HG03439 (cell line): ENCODE measurements around the gene MFSD11.
"Not testable (repeated sequence)": the region's sequence is repeated elsewhere in the genome, so short reads cannot be mapped to it uniquely, and the experiment has no call there.

Experiments
- ATAC-seq: cut with Tn5 transposase; IDR thresholded peaks from one replicate; pipeline ENCODE4 v1.9.1; 2021; ENCODE audit warnings: mild to moderate bottlenecking, moderate library complexity; ENCODE audit not compliant: unreplicated experiment

Gene MFSD11

GRCh38 chr17:76726231-76726775 is 11.6 kb upstream of the MFSD11 start, which contains the start of gene JMJD6:
JMJD6 (minus strand) TSS chr17:76726606; CDS start chr17:76726475, 131 bp downstream.
- peak; percentile 65 for ATAC-seq

- peak; percentile 66 for ATAC-seq
These were observed 10.9 kb upstream of the MFSD11 start, which contains the start of gene METTL23 for GRCh38 chr17:76726776-76727718. METTL23 (plus strand) TSS chr17:76726839; CDS start chr17:76729711, 2,872 bp downstream.

GRCh38 chr17:76727745-76728456 is 10.0 kb upstream of the MFSD11 start:
- no peak for ATAC-seq

DNA sequence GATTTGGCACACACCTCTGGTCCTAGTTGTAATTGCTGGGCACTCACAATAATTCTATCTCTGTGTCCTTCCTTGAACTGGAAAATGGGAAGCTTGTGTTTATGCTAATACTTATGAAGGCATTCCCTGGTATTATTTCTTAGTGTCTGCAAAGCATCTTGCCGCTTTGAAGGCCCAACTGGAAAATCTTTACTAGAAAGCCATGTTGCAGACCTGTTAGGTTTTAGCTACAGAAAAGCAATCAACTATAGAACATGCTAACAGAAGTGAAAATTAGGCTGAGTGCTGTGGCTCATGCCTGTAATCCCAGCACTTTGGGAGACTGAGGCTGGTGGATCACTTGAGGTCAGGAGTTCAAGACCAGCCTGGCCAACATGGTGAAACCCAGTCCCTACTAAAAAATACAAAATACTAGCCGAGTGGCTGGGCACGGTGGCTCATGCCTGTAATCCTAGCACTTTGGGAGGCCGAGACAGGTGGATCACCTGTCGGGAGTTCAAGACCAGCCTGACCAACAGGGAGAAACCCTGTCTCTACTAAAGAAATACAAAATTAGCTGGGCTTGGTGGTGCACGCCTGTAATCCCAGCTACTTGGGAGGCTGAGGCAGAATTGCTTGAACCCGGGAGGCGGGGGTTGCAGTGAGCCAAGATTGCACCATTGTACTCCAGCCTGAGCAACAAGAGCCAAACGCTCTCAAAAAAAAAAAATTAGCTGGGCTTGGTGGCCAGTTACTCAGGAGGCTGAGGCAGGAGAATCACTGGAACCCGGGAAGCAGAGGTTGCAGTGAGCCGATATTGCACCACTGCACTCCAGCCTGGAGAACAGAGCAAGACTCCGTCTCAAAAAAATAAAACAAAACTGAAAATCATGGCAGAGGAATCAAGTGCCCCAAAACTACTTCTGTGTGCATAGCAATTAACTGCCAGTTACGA is 5.9 kb upstream of the MFSD11 start:
- ATAC-seq: not testable (repeated sequence)

- ATAC-seq: no peak
These were observed 4.9 kb upstream of the MFSD11 start for GRCh38 chr17:76732734-76733617.

DNA sequence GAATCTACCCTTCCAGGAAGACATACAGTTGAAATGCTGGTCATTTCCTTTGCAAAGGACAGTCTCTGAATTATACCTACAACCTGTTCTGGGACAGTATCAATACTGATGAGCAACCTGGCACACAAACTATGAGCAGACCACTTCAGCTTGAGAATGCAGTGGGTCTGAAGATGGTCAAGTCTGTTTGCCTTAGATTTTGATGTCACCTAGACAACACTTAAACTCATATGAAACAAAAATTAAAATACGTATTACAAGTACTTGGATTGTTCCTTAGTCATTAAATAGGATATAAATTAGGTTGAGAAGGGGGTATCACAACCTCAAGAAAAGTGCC is 4.3 kb upstream of the MFSD11 start:
- no peak for ATAC-seq

DNA sequence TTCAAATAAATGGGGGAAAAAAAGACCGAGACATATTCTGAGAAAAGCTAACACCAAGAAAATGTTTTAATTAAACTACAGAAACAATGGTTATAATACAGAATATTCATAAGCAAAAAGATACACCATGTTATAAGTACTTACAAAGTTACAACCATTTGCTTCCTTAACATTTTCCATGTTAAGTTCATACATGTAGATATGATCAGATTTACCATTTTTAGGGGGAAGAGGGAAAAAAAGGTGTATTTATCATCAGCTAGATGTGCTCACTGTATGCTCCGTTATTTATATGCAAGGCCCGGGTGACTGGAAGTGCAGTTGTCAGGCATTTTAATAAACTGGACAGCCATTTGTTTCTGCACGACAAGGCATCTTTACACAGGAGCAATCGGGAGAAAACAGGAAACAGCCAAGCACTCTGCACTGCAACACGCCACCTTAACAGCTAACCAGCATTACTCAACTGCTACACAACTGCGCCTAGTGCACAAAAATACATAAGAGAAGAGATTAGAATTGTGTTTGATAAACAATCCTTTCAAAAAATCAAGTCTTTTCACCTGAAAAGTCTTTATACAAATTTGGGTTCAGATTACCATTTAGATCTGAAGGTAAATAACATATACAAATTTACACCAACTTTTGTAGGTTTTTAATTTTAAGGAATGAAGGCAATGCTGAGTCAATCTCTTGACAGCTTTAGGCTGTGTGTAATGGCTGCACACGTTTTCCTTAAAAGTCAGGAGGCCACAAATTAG is 3.7 kb upstream of the MFSD11 start:
- no peak for ATAC-seq

DNA sequence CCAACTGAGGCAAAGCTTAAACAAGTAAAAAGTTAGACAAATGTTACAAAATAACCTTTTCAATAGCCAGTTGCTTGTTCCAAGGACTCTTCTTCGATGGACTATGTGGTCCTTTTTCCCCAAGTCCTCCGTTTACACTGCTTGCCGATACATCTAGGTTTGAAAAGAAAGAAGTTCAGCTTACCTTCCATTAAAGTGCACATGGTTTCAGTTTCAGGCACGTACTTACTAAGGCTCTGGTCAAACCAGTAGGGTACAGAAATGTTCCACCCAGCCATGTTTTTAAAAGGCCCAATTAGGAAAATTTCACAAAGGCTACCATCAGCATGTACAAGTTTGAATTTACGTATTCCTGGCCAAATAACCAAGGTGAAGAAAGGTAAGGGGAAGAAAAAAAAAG is 2.9 kb upstream of the MFSD11 start:
- no peak for ATAC-seq

DNA sequence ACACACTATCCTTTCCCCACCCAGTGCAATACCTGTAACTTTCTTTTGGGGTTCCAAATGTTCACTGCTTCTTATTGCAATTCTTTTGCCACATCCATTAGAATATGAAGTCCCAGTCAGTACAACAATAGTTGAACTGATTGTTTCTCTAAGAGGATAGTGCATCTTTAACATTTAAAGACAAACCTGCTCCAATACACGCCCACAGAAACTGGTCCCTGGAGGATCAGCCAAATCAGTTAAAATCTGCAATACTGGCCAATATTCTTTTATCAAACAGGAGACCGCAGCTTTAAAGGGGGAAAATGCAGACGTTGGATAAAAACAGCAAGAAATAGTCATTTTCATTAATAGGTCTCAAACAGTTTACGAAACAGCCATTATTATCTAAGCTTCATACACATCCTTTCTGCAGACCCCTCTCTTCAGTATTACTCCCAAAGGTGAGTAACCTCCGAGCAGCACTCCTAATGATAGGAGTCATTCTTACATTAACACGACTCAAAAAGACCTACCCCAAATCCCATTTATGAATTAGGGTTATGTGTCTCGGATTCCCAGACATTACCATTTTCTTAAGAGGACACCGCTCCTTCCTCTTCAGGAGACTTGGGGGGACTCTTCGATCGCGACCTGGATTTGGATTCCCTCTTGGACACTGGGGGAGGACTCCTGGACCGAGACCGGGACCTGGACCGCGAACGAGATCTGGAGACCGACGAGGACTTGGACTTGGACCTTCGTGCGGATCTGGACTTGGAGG is 2.2 kb upstream of the MFSD11 start:
- no peak for ATAC-seq

- peak; percentile 5 for ATAC-seq
These were observed 1.4 kb upstream of the MFSD11 start for GRCh38 chr17:76736349-76737081.

DNA sequence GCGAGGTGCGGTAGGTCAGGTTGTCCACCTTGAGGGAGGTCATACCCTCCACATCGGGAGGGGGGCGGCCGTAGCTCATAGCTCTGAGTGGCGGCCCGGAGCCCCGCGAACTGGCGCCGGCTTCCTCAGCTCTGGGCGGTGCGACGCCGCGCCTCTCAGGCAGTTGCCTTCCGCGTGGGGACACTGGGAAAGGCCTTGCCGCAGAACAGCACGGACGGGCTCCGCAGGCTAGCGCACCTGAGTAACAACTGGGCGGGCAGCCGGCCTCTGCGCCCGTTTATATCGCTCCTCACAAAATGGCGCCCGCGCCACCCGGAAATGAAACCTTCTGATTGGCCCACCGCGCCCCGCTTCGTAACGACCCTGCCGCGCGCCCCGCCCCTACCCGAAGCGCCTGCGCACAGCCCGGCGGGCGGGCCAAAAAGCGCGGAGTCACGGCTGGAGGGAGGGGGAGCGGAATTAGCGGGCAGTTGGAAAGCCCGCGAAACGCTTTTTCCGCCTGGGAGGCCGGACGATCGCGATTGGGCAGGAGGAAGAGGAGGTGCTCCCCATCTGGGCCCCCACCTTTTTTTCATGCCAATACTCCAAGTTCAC is 740 bp upstream of the MFSD11 start, which contains the start of gene SRSF2:
Gene SRSF2 (minus strand): TSS at position 250 of the 594 bp plus-strand sequence. CDS start 171 bp downstream, at position 79.
- ATAC-seq: peak; percentile 74

GRCh38 chr17:76738468-76738850 is 540 bp downstream of the MFSD11 start:
- ATAC-seq: no peak

DNA sequence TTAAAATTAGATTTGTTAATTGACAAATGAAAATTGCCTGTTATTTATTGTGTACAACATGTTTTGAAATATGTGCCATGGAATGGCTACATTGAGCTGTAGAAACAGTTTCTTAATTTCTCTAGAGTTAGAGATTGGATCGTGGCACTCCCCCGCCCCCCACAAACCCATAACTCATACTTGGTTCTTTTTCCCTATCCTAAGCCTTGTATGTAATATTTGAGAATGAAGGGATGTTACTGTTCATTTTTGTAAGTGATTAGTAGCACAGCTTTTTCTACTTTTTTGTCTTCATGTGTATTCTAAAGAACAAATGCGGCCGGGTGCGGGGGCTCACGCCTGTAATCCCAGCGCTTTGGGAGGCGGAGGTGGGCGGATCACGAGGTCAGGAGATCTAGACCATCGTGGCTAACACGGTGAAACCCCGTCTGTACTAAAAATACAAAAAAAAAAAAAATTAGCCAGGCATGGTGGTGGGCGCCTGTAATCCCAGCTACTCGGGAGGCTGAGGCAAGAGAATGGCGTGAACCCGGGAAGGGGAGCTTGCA is 1.7 kb downstream of the MFSD11 start:
- not testable (repeated sequence) for ATAC-seq

DNA sequence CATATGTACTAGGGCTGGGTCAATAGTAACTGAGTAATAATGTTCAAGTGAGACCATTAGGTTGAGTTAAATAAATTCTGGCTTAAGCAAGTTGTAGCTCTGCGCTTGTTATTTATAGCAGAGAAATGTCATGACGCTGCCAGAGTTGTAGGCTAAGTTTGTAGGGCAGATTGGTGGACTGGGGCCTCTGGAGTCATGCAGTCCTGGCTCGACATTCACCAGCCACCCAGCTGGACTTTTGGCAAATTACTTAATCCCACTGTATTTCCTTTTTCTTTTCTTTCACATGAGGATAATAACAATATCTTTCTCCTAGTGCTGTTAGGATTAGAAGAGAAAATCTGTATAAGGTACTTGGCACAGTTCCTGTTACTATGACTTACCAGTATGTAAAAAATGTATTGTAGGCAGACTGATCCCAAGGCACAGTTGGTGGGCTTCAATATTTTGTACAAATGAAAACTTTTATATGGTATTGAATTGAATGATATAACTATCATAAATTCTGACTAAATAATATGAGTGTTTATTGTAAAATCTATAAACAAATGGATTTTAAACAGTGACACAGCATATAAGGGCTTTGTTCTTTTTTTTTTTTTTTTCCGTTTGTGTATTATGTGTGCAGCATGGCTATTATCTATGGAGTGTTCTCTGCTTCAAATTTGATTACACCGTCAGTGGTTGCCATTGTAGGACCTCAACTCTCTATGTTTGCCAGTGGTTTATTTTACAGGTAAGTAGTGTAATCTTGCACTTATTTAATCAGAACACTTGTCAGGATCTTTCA is 2.6 kb downstream of the MFSD11 start:
- ATAC-seq: no peak

GRCh38 chr17:76742958-76743357 is 5.0 kb downstream of the MFSD11 start:
- no peak for ATAC-seq

DNA sequence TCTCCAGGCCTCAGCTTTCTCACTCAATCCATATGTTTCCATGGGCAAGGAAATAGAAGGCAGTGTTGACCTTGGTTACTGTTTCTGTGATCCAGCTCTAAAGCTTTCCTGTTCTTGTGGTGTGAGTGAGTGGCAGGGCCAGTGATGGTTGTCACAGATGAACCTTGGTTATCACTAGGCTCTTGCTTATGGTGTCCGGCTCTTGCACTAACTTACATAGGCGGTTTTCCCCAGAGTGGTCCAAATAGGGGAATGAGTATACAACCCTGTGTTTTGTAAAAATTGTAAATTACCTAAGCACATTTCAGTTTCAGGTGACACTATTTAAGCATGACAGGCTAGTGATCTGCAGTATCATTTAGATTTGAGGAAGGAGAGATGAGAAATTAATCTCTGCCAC is 6.8 kb downstream of the MFSD11 start:
- ATAC-seq: no peak
